AG04450 (cell line): Measurements from ENCODE around the gene EFEMP2. TPM values are rescaled to one million over a fixed set of nuclear protein-coding genes. Genes with fewer than 3 reads are reported as not detected.
A peak's percentile ranks its signal among the peaks of the same experiment; 100 is the strongest.

ENCODE experiments used
- CTCF ChIA-PET: fragments of 300-600, 350-600 bp; formaldehyde crosslinking; extraction: SDS; loops from one replicate; lab custom pipeline; 2022; ENCODE audit warnings: antibody characterized with exemption, inconsistent platforms; lab: Charles Lee
- POLR2A ChIA-PET: fragments of 350-600 bp; formaldehyde crosslinking; extraction: SDS; loops from one replicate; lab custom pipeline; 2021; ENCODE audit warnings: antibody characterized with exemption, inconsistent platforms; lab: Yijun Ruan, JAX
- DNase-seq: peaks from one replicate; pipeline ENCODE4 v3.0.0-alpha.2; 2011; ENCODE audit warnings: low read depth, low spot score
- H3K27ac ChIP-seq: one replicate; pipeline ENCODE4 v1.5.1; 2012; ENCODE audit warnings: low read depth, low read length, control low read depth
- H3K27me3 ChIP-seq: one replicate; pipeline ENCODE4 v1.6.0; 2012; ENCODE audit warnings: low read length; ENCODE audit not compliant: control insufficient read depth, insufficient read depth
- H3K4me3 ChIP-seq: 2 replicates; pipeline ENCODE4 v1.5.1; 2011; ENCODE audit warnings: mild to moderate bottlenecking, low read depth, low read length, control low read depth
- H3K9me3 ChIP-seq: 2 replicates; pipeline ENCODE4 v1.5.1; 2012; ENCODE audit warnings: low read length; ENCODE audit not compliant: control insufficient read depth, insufficient read depth
- CTCF ChIP-seq: IDR thresholded peaks from 2 replicates; pipeline ENCODE4 v1.5.1; 2011; ENCODE audit warnings: low read depth, low read length, control low read depth, inconsistent platforms
- polyA plus RNA-seq: library from polyadenylated mRNA; depleted of rRNA; stranded (reverse); fragments of >200 nt; gene quantifications from 2 replicates; pipeline ENCODE4 v1.2.3, GENCODE V29; 2011

Gene EFEMP2
- polyA plus RNA-seq, 1 experiment: 190 TPM

GRCh38 chr11:65861533-65862183 lies 10.9 kb downstream of the EFEMP2 start:
- ChIA-PET POLR2A (interaction anchor here (0.7 to 1.3 kb wide), 2 partner anchors 10 to 303 kb away, joined by 3 to 6 read pairs; no protein-coding TSS in a partner anchor), CTCF (interaction anchor here (0.6 to 3.0 kb wide), 4 partner anchors 9 to 127 kb away, joined by 3 to 37 read pairs (median 4); partner anchors contain the start of gene FIBP)
- Histone ChIP-seq H3K27ac (peak overlapping the region; percentile 99), H3K27me3 (no peaks in the 10 kb centered on the region), H3K9me3 (no peaks in the 10 kb centered on the region; the same call in 1 of the 2 replicates), H3K4me3 (peak overlapping the region; percentile 93)
- DNase-seq: no peak
- TF ChIP-seq CTCF: no peak

GRCh38 chr11:65861165-65861505 lies 11.5 kb downstream of the EFEMP2 start:
- Histone ChIP-seq H3K4me3 (peak overlapping the region; percentile 93), H3K27ac (peak overlapping the region; percentile 99), H3K27me3 (no peaks in the 10 kb centered on the region), H3K9me3 (no peaks in the 10 kb centered on the region; the same call in 1 of the 2 replicates)
- TF ChIP-seq CTCF: no peak
- no peak for DNase-seq
- ChIA-PET CTCF (interaction anchor here (1.0 to 3.1 kb wide), 4 partner anchors 8 to 127 kb away, joined by 3 to 37 read pairs (median 19); no protein-coding TSS in a partner anchor), POLR2A (interaction anchor here (0.7 to 1.9 kb wide), 4 partner anchors 9 to 302 kb away, joined by 3 to 10 read pairs (median 4); partner anchors contain the start of gene RNASEH2C)

GRCh38 chr11:65860278-65861164 lies 12.1 kb downstream of the EFEMP2 start, which contains the start of gene MUS81:
TSS of gene MUS81 (plus strand) at chr11:65860433. CDS start at chr11:65860754, 321 bp downstream.
- no peaks in the 10 kb centered on the region for H3K27me3 ChIP-seq
- peak within 1 kb of the TSS; percentile 99 for H3K27ac ChIP-seq
- peak; percentile 81 for TF ChIP-seq CTCF
- ChIA-PET POLR2A (interaction anchor here (0.6 to 2.9 kb wide), 13 partner anchors 8 to 301 kb away, joined by 3 to 65 read pairs (median 6); partner anchors contain the start of genes CCDC85B, EFEMP2, FIBP and KAT5), CTCF (interaction anchor here (0.5 to 3.1 kb wide), 33 partner anchors 8 to 707 kb away, joined by 3 to 39 read pairs (median 4); partner anchors contain the start of genes BANF1, CCDC85B, FIBP and KAT5)
- H3K9me3 ChIP-seq: no peaks in the 10 kb centered on the region; the same call in 1 of the 2 replicates
- peak; percentile 94 for DNase-seq
- peak within 1 kb of the TSS; percentile 93 for H3K4me3 ChIP-seq

GRCh38 chr11:65859812-65860277 lies 12.8 kb downstream of the EFEMP2 start:
- DNase-seq: no peak

More at GRCh38 chr11:65859812-65860277, 12.8 kb downstream of the EFEMP2 start:
- peak overlapping the region; percentile 93 for H3K4me3 ChIP-seq
- no peaks in the 10 kb centered on the region; the same call in 1 of the 2 replicates for H3K9me3 ChIP-seq
- no peak for TF ChIP-seq CTCF
- ChIA-PET POLR2A (interaction anchor here (0.5 to 2.9 kb wide), 19 partner anchors 9 to 208 kb away, joined by 3 to 65 read pairs (median 4); partner anchors contain the start of genes CCDC85B, EFEMP2, FIBP and KAT5), CTCF (interaction anchor here (0.5 to 3.1 kb wide), 32 partner anchors 9 to 706 kb away, joined by 3 to 39 read pairs (median 4); partner anchors contain the start of genes BANF1, CCDC85B, FIBP and KAT5)
- H3K27me3 ChIP-seq: no peaks in the 10 kb centered on the region
- H3K27ac ChIP-seq: peak overlapping the region; percentile 99
